GM13977 (cell line): ENCODE data around the gene HCN1.
"Not testable (repeated sequence)": the region's sequence is repeated elsewhere in the genome, so short reads cannot be mapped to it uniquely, and the experiment has no call there.

ENCODE experiments used
- DNase-seq: peaks from one replicate; pipeline ENCODE4 v3.0.0; 2012; ENCODE audit warnings: low spot score
- CTCF ChIP-seq: IDR thresholded peaks from 2 replicates; pipeline ENCODE4 v1.5.1; 2012; ENCODE audit warnings: mild to moderate bottlenecking, control low read depth; ENCODE audit not compliant: insufficient read depth; ENCODE audit errors: extremely low read depth, missing control alignments
- in situ Hi-C: fragments of 300-500 bp; cut with MboI; formaldehyde crosslinking; loops from one replicate; pipeline ENCODE4 v1.12.0; 2022; ENCODE audit warnings: low sequenced_read_pairs, low pct_unique_long_range_greater_than_20kb, mixed read lengths, inconsistent platforms; ENCODE audit not compliant: unreplicated experiment

The HCN1 gene

GRCh38 chr5:45336464-45336863, 359.7 kb downstream of the HCN1 start:
- no peak for DNase-seq
- no peak for TF ChIP-seq CTCF
- in situ Hi-C loops, result no loop called here

GRCh38 chr5:45335978-45336377, 360.2 kb downstream of the HCN1 start:
- DNase-seq, result no peak
- no peak for TF ChIP-seq CTCF
- in situ Hi-C loops, result no loop called here

GRCh38 chr5:45335346-45335745, 360.8 kb downstream of the HCN1 start:
- DNase-seq, result no peak
- in situ Hi-C loops, result no loop called here
- no peak for TF ChIP-seq CTCF

GRCh38 chr5:45334939-45335338, 361.2 kb downstream of the HCN1 start:
- DNase-seq, result no peak
- no peak for TF ChIP-seq CTCF
- in situ Hi-C loops, result no loop called here

GRCh38 chr5:45312627-45313026, 383.6 kb downstream of the HCN1 start:
- DNase-seq, in situ Hi-C loops: not testable (repeated sequence)

GRCh38 chr5:45295231-45295630, 400.9 kb downstream of the HCN1 start:
- no peak for TF ChIP-seq CTCF
- in situ Hi-C loops, result no loop called here
- no peak for DNase-seq

GRCh38 chr5:45288746-45289145, 407.4 kb downstream of the HCN1 start:
- no peak for TF ChIP-seq CTCF
- in situ Hi-C loops, result no loop called here

More at GRCh38 chr5:45288746-45289145, 407.4 kb downstream of the HCN1 start:
- DNase-seq, result no peak
